ENCODE data around the gene HOXD8.

The HOXD8 gene

DNA sequence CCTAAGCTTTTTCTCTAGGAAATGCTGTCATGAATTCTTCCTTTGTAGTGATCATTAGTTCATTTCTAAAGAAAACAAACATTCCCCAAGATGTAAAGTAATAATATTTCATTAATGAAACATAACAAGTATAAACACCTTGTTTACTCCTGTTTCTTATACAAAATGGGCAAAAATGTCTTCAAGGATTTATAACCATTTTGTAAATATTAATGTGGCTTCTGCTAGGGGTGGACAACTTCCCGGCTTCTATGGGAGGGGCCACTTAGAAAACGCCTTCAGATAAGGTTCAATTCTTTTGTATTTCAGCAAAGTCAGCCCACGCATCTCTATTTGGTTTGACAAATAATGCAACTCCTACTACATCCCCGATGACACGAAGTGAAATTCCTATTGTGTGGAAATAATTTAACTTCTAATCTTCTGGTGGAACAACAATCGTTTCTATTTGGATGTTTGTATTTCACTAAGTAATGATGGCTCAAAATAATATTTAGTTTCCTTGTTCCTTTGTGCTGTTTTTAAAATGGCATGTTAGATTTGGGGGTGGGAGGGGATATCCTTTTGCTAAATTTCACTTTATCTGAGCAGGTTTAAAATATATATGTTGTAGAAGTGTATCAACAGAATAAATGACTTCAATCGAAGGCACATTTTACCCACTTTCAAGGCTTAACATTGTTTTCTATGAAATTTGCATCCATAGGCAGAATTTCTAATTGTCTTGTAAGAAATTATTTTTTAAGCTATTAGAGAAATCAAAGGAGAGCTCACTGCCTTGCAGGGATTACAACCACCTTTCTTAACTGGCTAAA is 44.3 kb downstream of the HOXD8 start:
- no peak for DNase-seq (ENCODE audit: low read depth, low spot score)

- DNase-seq (ENCODE audit: low read depth, low spot score): no peak
These were observed 44.9 kb downstream of the HOXD8 start for GRCh38 chr2:176174382-176174823.

DNA sequence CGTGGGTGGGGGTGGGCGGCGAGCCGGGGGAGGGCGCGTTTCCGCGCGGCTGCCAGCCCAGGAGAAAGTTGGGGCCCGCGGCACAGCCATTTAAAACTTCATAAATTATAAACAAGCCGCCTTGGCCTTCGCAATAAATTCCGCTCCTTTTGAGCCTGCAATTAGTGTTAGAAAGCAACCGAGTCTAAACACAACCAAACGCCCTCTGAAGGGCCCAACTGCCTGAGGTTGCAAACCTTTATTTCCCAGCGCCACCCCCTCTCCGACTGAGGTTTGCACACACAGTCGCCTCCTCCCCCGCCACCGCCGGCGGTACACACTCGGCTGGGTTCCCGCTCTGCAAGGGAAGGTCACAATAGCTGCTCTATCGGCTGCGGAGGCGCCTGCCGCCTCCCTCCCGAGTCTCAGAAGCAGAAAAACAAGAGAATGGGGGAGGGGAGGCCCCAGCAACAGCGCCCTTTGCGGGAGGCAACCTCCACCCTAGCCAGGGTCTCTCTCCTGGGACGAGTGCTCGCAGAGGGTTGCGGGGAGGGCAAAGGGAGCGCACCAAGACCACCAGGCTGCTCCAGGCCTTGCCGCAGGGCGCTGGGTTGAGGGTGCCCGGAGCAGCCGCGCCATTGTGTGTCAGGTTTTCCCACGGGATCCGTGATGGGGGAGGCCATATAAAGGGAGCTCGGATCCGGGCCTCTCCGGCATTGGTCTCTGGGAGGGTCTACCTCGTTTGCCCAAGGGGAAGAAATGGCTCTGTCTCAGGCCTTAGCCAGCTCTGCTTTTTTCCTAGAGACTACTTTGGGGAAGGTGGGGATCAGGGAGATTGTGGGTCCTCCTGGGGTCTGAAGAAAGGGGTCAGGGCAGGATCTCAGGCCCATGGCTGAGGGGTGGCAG is 45.6 kb downstream of the HOXD8 start:
- no peak for DNase-seq (ENCODE audit: low read depth, low spot score)

GRCh38 chr2:176175709-176176607 is 46.5 kb downstream of the HOXD8 start:
- DNase-seq (ENCODE audit: low read depth, low spot score): no peak

- DNase-seq (ENCODE audit: low read depth, low spot score): no peak
These were observed 48.1 kb downstream of the HOXD8 start for GRCh38 chr2:176177580-176178037.

DNA sequence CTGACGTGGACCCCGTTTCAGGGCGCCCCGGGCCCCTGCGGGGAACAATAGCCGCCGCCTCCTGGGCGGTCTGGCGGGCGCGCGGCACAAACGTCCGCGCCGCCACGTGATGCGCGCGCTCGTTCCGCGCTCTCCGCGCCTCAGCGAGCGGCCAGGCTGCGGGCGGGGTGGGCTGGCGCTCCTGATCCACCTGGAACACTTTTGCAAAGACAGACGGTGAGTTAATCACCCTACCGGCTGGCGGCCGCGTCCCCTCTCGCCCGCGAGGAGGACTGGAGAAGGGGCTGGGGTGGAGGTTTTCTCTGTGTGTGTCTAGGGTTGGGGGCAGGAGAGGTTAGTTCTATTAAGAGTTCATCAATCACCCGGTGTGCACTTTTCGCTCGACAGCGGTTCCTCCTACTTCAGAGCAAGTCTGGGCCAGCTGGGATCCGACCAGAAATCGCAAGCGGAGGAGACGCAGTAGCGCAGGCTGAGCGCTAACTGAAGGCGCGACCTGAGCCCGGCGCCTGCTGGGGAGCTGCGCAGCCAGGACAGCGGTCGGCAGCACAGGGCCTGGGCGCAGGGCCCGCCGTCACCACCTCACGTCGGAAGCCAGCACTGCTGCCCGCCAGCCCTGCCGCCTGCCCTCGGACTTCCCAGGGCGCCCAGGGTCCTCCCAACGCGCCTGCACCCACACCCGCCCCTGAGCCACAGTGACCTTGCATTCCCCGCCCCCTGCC is 48.7 kb downstream of the HOXD8 start:
- no peak for DNase-seq (ENCODE audit: low read depth, low spot score)

GRCh38 chr2:176178757-176179295 is 49.3 kb downstream of the HOXD8 start:
- no peak for DNase-seq (ENCODE audit: low read depth, low spot score)

DNA sequence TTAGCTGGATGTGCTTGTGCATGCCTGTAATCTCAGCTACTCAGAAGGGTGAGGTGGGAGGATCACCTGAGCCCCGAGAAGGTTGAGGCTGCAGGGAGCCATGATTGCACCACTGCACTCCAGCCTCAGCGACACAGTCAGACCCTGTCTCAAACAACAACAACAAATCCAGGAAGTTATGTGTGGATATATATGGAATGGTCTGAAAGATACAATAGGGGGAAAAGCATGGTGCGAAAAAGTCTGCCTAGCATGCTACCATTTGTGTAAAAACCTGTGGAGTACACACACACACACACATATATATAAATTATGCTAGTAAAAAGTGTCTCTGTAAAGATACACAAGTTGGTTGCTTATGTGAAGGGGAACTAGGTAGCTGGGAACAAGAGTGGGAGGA is 52.0 kb downstream of the HOXD8 start:
- no peak for DNase-seq (ENCODE audit: low read depth, low spot score)

Measured in activated CD4-positive, CD25-positive, alpha-beta regulatory T cell treated with anti-CD3 and anti-CD28 coated beads, Interleukin-2, amount 50 U/mL, for 16 hours (primary cell).